Neural progenitor cell (in vitro differentiated cells): ENCODE data around the gene PDE3A. TPM values are rescaled to one million over a fixed set of nuclear protein-coding genes. Genes with fewer than 3 reads are reported as not detected.

ENCODE experiments used
- DNase-seq: peaks from one replicate; pipeline ENCODE4 v3.0.0-alpha.2; 2016; ENCODE audit warnings: low spot score
- H2AFZ ChIP-seq: fragments of 200-600 bp; sonication (generic); replicated peaks from 2 replicates; pipeline ENCODE4 v1.6.1; 2016; ENCODE audit warnings: antibody characterized with exemption
- H3F3A ChIP-seq: fragments of 200-600 bp; sonication (generic); 2 replicates; pipeline ENCODE4 v1.6.1; 2016; ENCODE audit warnings: antibody characterized with exemption, low read depth
- H3K27ac ChIP-seq: fragments of 200-600 bp; sonication (generic); 2 replicates; pipeline ENCODE4 v1.5.1; 2016; ENCODE audit warnings: mild to moderate bottlenecking
- H3K27me3 ChIP-seq: fragments of 200-600 bp; sonication (generic); 2 replicates; pipeline ENCODE4 v1.6.1; 2016; ENCODE audit warnings: mild to moderate bottlenecking, moderate library complexity
- H3K36me3 ChIP-seq: fragments of 200-600 bp; sonication (generic); 2 replicates; pipeline ENCODE4 v1.5.1; 2016
- H3K4me1 ChIP-seq: fragments of 200-600 bp; sonication (generic); 2 replicates; pipeline ENCODE4 v1.6.1; 2016; ENCODE audit warnings: mixed run types
- H3K4me2 ChIP-seq: fragments of 200-600 bp; sonication (generic); 2 replicates; pipeline ENCODE4 v1.6.1; 2016
- H3K4me3 ChIP-seq: fragments of 200-600 bp; sonication (generic); 2 replicates; pipeline ENCODE4 v1.5.1; 2016
- H3K79me2 ChIP-seq: fragments of 200-600 bp; sonication (generic); 2 replicates; pipeline ENCODE4 v1.6.1; 2016; ENCODE audit warnings: low read depth
- H3K9ac ChIP-seq: fragments of 200-600 bp; sonication (generic); 2 replicates; pipeline ENCODE4 v1.6.1; 2016
- H3K9me3 ChIP-seq: fragments of 200-600 bp; sonication (generic); 2 replicates; pipeline ENCODE4 v1.5.1; 2016; ENCODE audit warnings: low read depth
- H4K20me1 ChIP-seq: fragments of 200-600 bp; sonication (generic); 2 replicates; pipeline ENCODE4 v1.6.1; 2016; ENCODE audit warnings: low read depth
- H3K27ac Mint-ChIP-seq: 3 replicates; pipeline ENCODE4 v1.8.0; 2021; ENCODE audit warnings: mixed read lengths
- H3K27me3 Mint-ChIP-seq: 2 replicates; pipeline ENCODE4 v1.8.0; 2022; ENCODE audit warnings: low read depth, mild to moderate bottlenecking, inconsistent platforms, moderate library complexity, mixed read lengths; ENCODE audit not compliant: insufficient read depth
- H3K36me3 Mint-ChIP-seq: 3 replicates; pipeline ENCODE4 v1.8.0; 2021; ENCODE audit warnings: mixed read lengths
- H3K4me1 Mint-ChIP-seq: 3 replicates; pipeline ENCODE4 v1.8.0; 2021; ENCODE audit warnings: mixed read lengths
- H3K4me3 Mint-ChIP-seq: 3 replicates; pipeline ENCODE4 v1.8.0; 2021; ENCODE audit warnings: mild to moderate bottlenecking, moderate library complexity, mixed read lengths
- H3K9me3 Mint-ChIP-seq: 3 replicates; pipeline ENCODE4 v1.8.0; 2020; ENCODE audit warnings: mixed read lengths
- CTCF ChIP-seq: fragments of 200-600 bp; sonication (generic); IDR thresholded peaks from 2 replicates; pipeline ENCODE4 v1.5.1; 2017; ENCODE audit warnings: antibody characterized with exemption, mild to moderate bottlenecking
- EZH2 ChIP-seq: fragments of 200-600 bp; sonication (generic); IDR thresholded peaks from 2 replicates; pipeline ENCODE4 v1.6.1; 2017; ENCODE audit warnings: antibody characterized with exemption, mild to moderate bottlenecking, moderate library complexity
- EZH2phosphoT487 ChIP-seq: fragments of 200-600 bp; sonication (generic); IDR thresholded peaks from 2 replicates; pipeline ENCODE4 v1.6.1; 2017; ENCODE audit warnings: antibody characterized with exemption
- total RNA-seq: library from RNA; depleted of rRNA; stranded (reverse); fragments of >200 nt; gene quantifications from 2 replicates; pipeline ENCODE4 v1.2.3, GENCODE V29; 2015; ENCODE audit warnings: low replicate concordance

PDE3A gene
- total RNA-seq, 1 donor from 2014 or later = 0.47 TPM

GRCh38 chr12:20555771-20556170, 187.4 kb downstream of the PDE3A start:
- Mint-ChIP-seq H3K36me3 (no peaks in the 10 kb centered on the region), H3K4me3 (no peak overlapping the region), H3K27me3 (no peaks in the 10 kb centered on the region)

GRCh38 chr12:20557096-20557495, 188.8 kb downstream of the PDE3A start:
- H3K4me2 ChIP-seq = no peak overlapping the region
- no peaks in the 10 kb centered on the region for H4K20me1 ChIP-seq
- Mint-ChIP-seq H3K27ac (no peak overlapping the region), H3K9me3 (peaks cover 2% of the 10 kb centered on the region), H3K36me3 (no peaks in the 10 kb centered on the region), H3K27me3 (no peaks in the 10 kb centered on the region), H3K4me1 (no peaks in the 10 kb centered on the region), H3K4me3 (no peak overlapping the region)
- H3K27me3 ChIP-seq = no peaks in the 10 kb centered on the region
- no peaks in the 10 kb centered on the region for H3K9me3 ChIP-seq
- H3K4me3 ChIP-seq = no peak overlapping the region
- no peak overlapping the region for H3K9ac ChIP-seq
- TF ChIP-seq EZH2 (no peak), CTCF (no peak), EZH2phosphoT487 (no peak)
- H3K4me1 ChIP-seq = no peaks in the 10 kb centered on the region
- H3K79me2 ChIP-seq = no peaks in the 10 kb centered on the region
- H3F3A ChIP-seq = no peaks in the 10 kb centered on the region
- H3K36me3 ChIP-seq = no peaks in the 10 kb centered on the region
- no peak for DNase-seq
- H2AFZ ChIP-seq = no peak overlapping the region
- H3K27ac ChIP-seq = no peak overlapping the region

More at GRCh38 chr12:20555771-20556170, 187.4 kb downstream of the PDE3A start:
- Histone ChIP-seq H3K27ac (no peak overlapping the region), H3K9me3 (no peaks in the 10 kb centered on the region), H3F3A (no peaks in the 10 kb centered on the region), H3K4me1 (no peaks in the 10 kb centered on the region), H3K4me3 (no peak overlapping the region), H3K9ac (no peak overlapping the region), H3K27me3 (no peaks in the 10 kb centered on the region), H3K4me2 (no peak overlapping the region), H3K36me3 (no peaks in the 10 kb centered on the region), H3K79me2 (no peaks in the 10 kb centered on the region), H4K20me1 (no peaks in the 10 kb centered on the region), H2AFZ (no peak overlapping the region)
- Mint-ChIP-seq H3K9me3 (peaks cover 2% of the 10 kb centered on the region), H3K4me1 (no peaks in the 10 kb centered on the region), H3K27ac (no peak overlapping the region)
- TF ChIP-seq CTCF (no peak), EZH2 (no peak)
- DNase-seq = no peak

- no peaks in the 10 kb centered on the region for H3F3A ChIP-seq
- no peaks in the 10 kb centered on the region for H3K27me3 Mint-ChIP-seq
- no peak for DNase-seq
- no peaks in the 10 kb centered on the region for H3K27me3 ChIP-seq
- H3K36me3 ChIP-seq = no peaks in the 10 kb centered on the region
- no peak overlapping the region for H3K4me2 ChIP-seq
- TF ChIP-seq EZH2phosphoT487 = no peak
- no peak for TF ChIP-seq EZH2
- no peak for TF ChIP-seq CTCF
- no peak overlapping the region for H3K4me3 ChIP-seq
- no peak overlapping the region for H3K27ac ChIP-seq
- no peaks in the 10 kb centered on the region for H3K4me1 ChIP-seq
- no peaks in the 10 kb centered on the region for H3K9me3 ChIP-seq
- no peaks in the 10 kb centered on the region for H3K4me1 Mint-ChIP-seq
- H3K79me2 ChIP-seq = no peaks in the 10 kb centered on the region
- no peaks in the 10 kb centered on the region for H4K20me1 ChIP-seq
- no peak overlapping the region for H3K4me3 Mint-ChIP-seq
- H3K36me3 Mint-ChIP-seq = no peaks in the 10 kb centered on the region
- H3K9ac ChIP-seq = no peak overlapping the region
- H3K27ac Mint-ChIP-seq = no peak overlapping the region
- H3K9me3 Mint-ChIP-seq = no peaks in the 10 kb centered on the region
- H2AFZ ChIP-seq = no peak overlapping the region
Measured at GRCh38 chr12:20560935-20561334, 192.6 kb downstream of the PDE3A start.
